ENCODE data around the gene EDRF1. TPM values are rescaled to one million over a fixed set of nuclear protein-coding genes. Genes with fewer than 3 reads are reported as not detected.

EDRF1 gene
- total RNA-seq, 1 donor from 2014 or later, result 41.3 TPM

GRCh38 chr10:125770844-125771243 lies 51.3 kb downstream of the EDRF1 start:
- Mint-ChIP-seq H3K4me3 (ENCODE audit: unreplicated experiment) (no peak overlapping the region), H3K27ac (ENCODE audit: unreplicated experiment) (no peak overlapping the region), H3K36me3 (ENCODE audit: unreplicated experiment) (peaks cover 4% of the 10 kb centered on the region), H3K4me1 (ENCODE audit: low read depth, unreplicated experiment) (no peaks in the 10 kb centered on the region), H3K9me3 (ENCODE audit: unreplicated experiment) (peaks cover 6% of the 10 kb centered on the region), H3K27me3 (ENCODE audit: unreplicated experiment) (peaks cover 3% of the 10 kb centered on the region)
- DNase-seq, result no peak
- TF ChIP-seq CTCF (IDR thresholded peaks at IDR 0.05; ENCODE audit: partially characterized antibody, unreplicated experiment), result no peak

- no peak overlapping the region for H3K27ac Mint-ChIP-seq (ENCODE audit: unreplicated experiment)
- peaks cover 4% of the 10 kb centered on the region for H3K36me3 Mint-ChIP-seq (ENCODE audit: unreplicated experiment)
Observed at GRCh38 chr10:125772112-125772863, 52.8 kb downstream of the EDRF1 start.

GRCh38 chr10:125772864-125773180 lies 53.3 kb downstream of the EDRF1 start:
- H3K27me3 Mint-ChIP-seq (ENCODE audit: unreplicated experiment), result peaks cover 7% of the 10 kb centered on the region
- H3K36me3 Mint-ChIP-seq (ENCODE audit: unreplicated experiment), result peaks cover 4% of the 10 kb centered on the region
- DNase-seq, result no peak
- peaks cover 3% of the 10 kb centered on the region for H3K4me1 Mint-ChIP-seq (ENCODE audit: low read depth, unreplicated experiment)
- TF ChIP-seq CTCF (IDR thresholded peaks at IDR 0.05; ENCODE audit: partially characterized antibody, unreplicated experiment), result no peak
- H3K27ac Mint-ChIP-seq (ENCODE audit: unreplicated experiment), result no peak overlapping the region
- peaks cover 6% of the 10 kb centered on the region for H3K9me3 Mint-ChIP-seq (ENCODE audit: unreplicated experiment)
- H3K4me3 Mint-ChIP-seq (ENCODE audit: unreplicated experiment), result no peak overlapping the region

More at GRCh38 chr10:125772112-125772863, 52.8 kb downstream of the EDRF1 start:
- Mint-ChIP-seq H3K4me3 (ENCODE audit: unreplicated experiment) (no peak overlapping the region), H3K27me3 (ENCODE audit: unreplicated experiment) (peaks cover 7% of the 10 kb centered on the region), H3K4me1 (ENCODE audit: low read depth, unreplicated experiment) (peaks cover 3% of the 10 kb centered on the region), H3K9me3 (ENCODE audit: unreplicated experiment) (peaks cover 6% of the 10 kb centered on the region)
- no peak for DNase-seq
- TF ChIP-seq CTCF (IDR thresholded peaks at IDR 0.05; ENCODE audit: partially characterized antibody, unreplicated experiment), result no peak

GRCh38 chr10:125773687-125774543 lies 54.4 kb downstream of the EDRF1 start:
- H3K27ac Mint-ChIP-seq (ENCODE audit: unreplicated experiment), result no peak overlapping the region
- TF ChIP-seq CTCF (IDR thresholded peaks at IDR 0.05; ENCODE audit: partially characterized antibody, unreplicated experiment), result no peak
- peaks cover 3% of the 10 kb centered on the region for H3K4me1 Mint-ChIP-seq (ENCODE audit: low read depth, unreplicated experiment)
- DNase-seq, result no peak
- H3K36me3 Mint-ChIP-seq (ENCODE audit: unreplicated experiment), result peaks cover 13% of the 10 kb centered on the region
- H3K4me3 Mint-ChIP-seq (ENCODE audit: unreplicated experiment), result no peak overlapping the region
- H3K9me3 Mint-ChIP-seq (ENCODE audit: unreplicated experiment), result peaks cover 7% of the 10 kb centered on the region
- H3K27me3 Mint-ChIP-seq (ENCODE audit: unreplicated experiment), result peaks cover 7% of the 10 kb centered on the region
